CD8-positive, alpha-beta memory T cell (primary cell): ENCODE results near the gene INHBB. TPM values are rescaled to one million over a fixed set of nuclear protein-coding genes. Genes with fewer than 3 reads are reported as not detected.

Experiments used
- CTCF ChIA-PET: fragments of 350-600 bp; sonication (Branson Sonifier 250); formaldehyde crosslinking; loops from one replicate; lab custom pipeline; 2021; ENCODE audit warnings: antibody characterized with exemption; lab: Charles Lee
- POLR2A ChIA-PET: fragments of 350-600 bp; sonication (Branson Sonifier 250); formaldehyde crosslinking; loops from one replicate; lab custom pipeline; 2021; ENCODE audit warnings: antibody characterized with exemption; lab: Charles Lee
- DNase-seq, 5 donors: peaks; one replicate each; pipeline versions ENCODE4 v3.0.0 to v3.0.0-alpha.2; 2020 to 2022; ENCODE audit warnings: mixed read lengths in 1 of 5
- H3K27ac ChIP-seq: one replicate; pipeline ENCODE4 v1.7.0; 2013; ENCODE audit warnings: low read depth, mild to moderate bottlenecking, low read length, moderate library complexity
- H3K27me3 ChIP-seq: 2 replicates; pipeline ENCODE4 v1.7.0; 2013; ENCODE audit warnings: low read length, mild to moderate bottlenecking; ENCODE audit not compliant: insufficient read depth, poor library complexity, severe bottlenecking
- H3K36me3 ChIP-seq: 2 replicates; pipeline ENCODE4 v1.7.0; 2013; ENCODE audit warnings: mild to moderate bottlenecking, low read length, moderate library complexity; ENCODE audit not compliant: insufficient read depth
- H3K4me1 ChIP-seq: 2 replicates; pipeline ENCODE4 v1.7.0; 2013; ENCODE audit warnings: mild to moderate bottlenecking, low read length, moderate library complexity; ENCODE audit not compliant: insufficient read depth
- H3K4me3 ChIP-seq: 2 replicates; pipeline ENCODE4 v1.7.0; 2013; ENCODE audit warnings: mild to moderate bottlenecking, low read length
- H3K9me3 ChIP-seq: 2 replicates; pipeline ENCODE4 v1.7.0; 2013; ENCODE audit warnings: mild to moderate bottlenecking, low read length
- H3K27ac Mint-ChIP-seq, 8 donors: one replicate each; pipeline ENCODE4 v1.8.0; 2020 to 2021; ENCODE audit warnings: mixed read lengths in 8 of 8, mild to moderate bottlenecking in 6 of 8, inconsistent platforms in 3 of 8, moderate library complexity in 3 of 8
- H3K27me3 Mint-ChIP-seq, 2 donors: one replicate each; pipeline ENCODE4 v1.8.0; 2020 to 2021; ENCODE audit warnings: mixed read lengths in 2 of 2, mild to moderate bottlenecking in 1 of 2, moderate library complexity in 1 of 2
- H3K36me3 Mint-ChIP-seq, 3 donors: one replicate each; pipeline ENCODE4 v1.8.0; 2020 to 2021; ENCODE audit warnings: mixed read lengths in 3 of 3, inconsistent platforms in 1 of 3, mild to moderate bottlenecking in 1 of 3
- H3K4me1 Mint-ChIP-seq, 3 donors: one replicate each; pipeline ENCODE4 v1.8.0; 2020 to 2021; ENCODE audit warnings: mixed read lengths in 3 of 3, inconsistent platforms in 1 of 3, mild to moderate bottlenecking in 1 of 3
- H3K4me3 Mint-ChIP-seq, 7 donors: one replicate each; pipeline ENCODE4 v1.8.0; 2020 to 2021; ENCODE audit warnings: mixed read lengths in 7 of 7, mild to moderate bottlenecking in 6 of 7, moderate library complexity in 4 of 7, inconsistent platforms in 2 of 7
- H3K9me3 Mint-ChIP-seq, 5 donors: one replicate each; pipeline ENCODE4 v1.8.0; 2020 to 2022; ENCODE audit warnings: mixed read lengths in 5 of 5, mild to moderate bottlenecking in 3 of 5, moderate library complexity in 2 of 5, inconsistent platforms in 1 of 5
- polyA plus RNA-seq: library from polyadenylated mRNA; unstranded; fragments of 300-500 nt; fragmentation: Illumina TruSeq; gene quantifications from one replicate; pipeline ENCODE4 v1.2.3, GENCODE V29; 2021
- total RNA-seq, 2 experiments: library from RNA; stranded (reverse); gene quantifications; one replicate each; pipeline ENCODE4 v1.2.3, GENCODE V29; 2021

Gene INHBB
- total and polyA plus RNA-seq, 3 experiments from 2014 or later = not detected

DNA sequence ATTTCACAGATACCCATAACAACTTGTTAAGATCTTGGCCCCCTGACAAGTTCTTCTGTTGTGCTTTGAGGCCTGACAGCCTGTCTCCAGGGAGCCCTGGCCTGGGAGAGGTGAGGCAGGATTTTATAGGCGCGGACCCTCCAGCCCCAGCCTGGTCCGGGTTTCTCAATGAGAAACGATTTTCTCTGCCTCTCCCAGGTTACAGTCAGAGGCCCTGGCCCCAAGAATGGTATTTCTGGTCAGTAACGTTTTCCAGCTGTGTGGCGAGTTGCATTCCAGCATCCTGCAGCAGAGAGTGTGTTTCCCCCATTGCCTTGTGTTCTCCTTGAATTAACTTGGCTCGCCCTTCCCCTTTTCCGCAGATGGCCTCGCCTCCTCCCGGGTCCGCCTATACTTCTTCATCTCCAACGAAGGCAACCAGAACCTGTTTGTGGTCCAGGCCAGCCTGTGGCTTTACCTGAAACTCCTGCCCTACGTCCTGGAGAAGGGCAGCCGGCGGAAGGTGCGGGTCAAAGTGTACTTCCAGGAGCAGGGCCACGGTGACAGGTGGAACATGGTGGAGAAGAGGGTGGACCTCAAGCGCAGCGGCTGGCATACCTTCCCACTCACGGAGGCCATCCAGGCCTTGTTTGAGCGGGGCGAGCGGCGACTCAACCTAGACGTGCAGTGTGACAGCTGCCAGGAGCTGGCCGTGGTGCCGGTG, 3.0 kb downstream of the INHBB start:
- H3K27ac ChIP-seq = no peak overlapping the region

DNA sequence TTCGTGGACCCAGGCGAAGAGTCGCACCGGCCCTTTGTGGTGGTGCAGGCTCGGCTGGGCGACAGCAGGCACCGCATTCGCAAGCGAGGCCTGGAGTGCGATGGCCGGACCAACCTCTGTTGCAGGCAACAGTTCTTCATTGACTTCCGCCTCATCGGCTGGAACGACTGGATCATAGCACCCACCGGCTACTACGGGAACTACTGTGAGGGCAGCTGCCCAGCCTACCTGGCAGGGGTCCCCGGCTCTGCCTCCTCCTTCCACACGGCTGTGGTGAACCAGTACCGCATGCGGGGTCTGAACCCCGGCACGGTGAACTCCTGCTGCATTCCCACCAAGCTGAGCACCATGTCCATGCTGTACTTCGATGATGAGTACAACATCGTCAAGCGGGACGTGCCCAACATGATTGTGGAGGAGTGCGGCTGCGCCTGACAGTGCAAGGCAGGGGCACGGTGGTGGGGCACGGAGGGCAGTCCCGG, 3.5 kb downstream of the INHBB start:
- POLR2A ChIA-PET = no interaction called here
- H3K27ac ChIP-seq = no peak overlapping the region
- no peaks in the 10 kb centered on the region for H3K36me3 ChIP-seq
- Mint-ChIP-seq H3K9me3 (no peaks in the 10 kb centered on the region), H3K27ac (no peak overlapping the region), H3K36me3 (no peaks in the 10 kb centered on the region), H3K4me3 (no peak overlapping the region), H3K27me3 (peaks cover 25 to 51% of the 10 kb centered on the region in 2 donors), H3K4me1 (peaks cover 10 to 19% (median 13%) of the 10 kb centered on the region in 3 donors)
- no peaks in the 10 kb centered on the region for H3K9me3 ChIP-seq
- no peak for DNase-seq
- H3K4me3 ChIP-seq = no peak overlapping the region
- no peaks in the 10 kb centered on the region for H3K4me1 ChIP-seq
- no peaks in the 10 kb centered on the region for H3K27me3 ChIP-seq
- CTCF ChIA-PET = no interaction called here

More for the DNA sequence above, 3.0 kb downstream of the INHBB start:
- H3K27me3 ChIP-seq = peaks cover under 1% of the 10 kb centered on the region
- no peak for DNase-seq
- no peaks in the 10 kb centered on the region for H3K36me3 ChIP-seq
- H3K4me1 Mint-ChIP-seq = peaks cover 10 to 19% (median 13%) of the 10 kb centered on the region in 3 donors
- no peaks in the 10 kb centered on the region for H3K9me3 ChIP-seq
- no peaks in the 10 kb centered on the region for H3K36me3 Mint-ChIP-seq
- POLR2A ChIA-PET = no interaction called here
- peak overlapping the region in 4 of 7 donors; percentile 34 to 68 (median 46) for H3K4me3 Mint-ChIP-seq
- H3K4me3 ChIP-seq = no peak overlapping the region
- H3K9me3 Mint-ChIP-seq = no peaks in the 10 kb centered on the region
- CTCF ChIA-PET = interaction anchor here (0.7 kb wide), 1 partner anchor 322 kb away, joined by 3 read pairs; no protein-coding TSS in a partner anchor
- H3K27ac Mint-ChIP-seq = no peak overlapping the region
- peaks cover 2% of the 10 kb centered on the region for H3K4me1 ChIP-seq
- peaks cover 25 to 51% of the 10 kb centered on the region in 2 donors for H3K27me3 Mint-ChIP-seq

DNA sequence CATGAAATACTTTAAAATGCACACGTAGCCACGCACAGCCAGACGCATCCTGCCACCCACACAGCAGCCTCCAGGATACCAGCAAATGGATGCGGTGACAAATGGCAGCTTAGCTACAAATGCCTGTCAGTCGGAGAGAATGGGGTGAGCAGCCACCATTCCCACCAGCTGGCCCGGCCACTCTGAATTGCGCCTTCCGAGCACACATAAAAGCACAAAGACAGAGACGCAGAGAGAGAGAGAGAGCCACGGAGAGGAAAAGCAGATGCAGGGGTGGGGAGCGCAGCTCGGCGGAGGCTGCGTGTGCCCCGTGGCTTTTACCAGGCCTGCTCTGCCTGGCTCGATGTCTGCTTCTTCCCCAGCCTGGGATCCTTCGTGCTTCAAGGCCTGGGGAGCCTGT, 4.1 kb downstream of the INHBB start:
- Histone ChIP-seq H3K27ac (no peak overlapping the region), H3K9me3 (no peaks in the 10 kb centered on the region), H3K4me3 (no peak overlapping the region), H3K36me3 (no peaks in the 10 kb centered on the region), H3K27me3 (no peaks in the 10 kb centered on the region), H3K4me1 (no peaks in the 10 kb centered on the region)
- Mint-ChIP-seq H3K27ac (no peak overlapping the region), H3K4me3 (no peak overlapping the region), H3K27me3 (peaks cover 25 to 51% of the 10 kb centered on the region in 2 donors), H3K9me3 (no peaks in the 10 kb centered on the region), H3K4me1 (peaks cover 10 to 19% (median 13%) of the 10 kb centered on the region in 3 donors), H3K36me3 (no peaks in the 10 kb centered on the region)
- POLR2A ChIA-PET = no interaction called here
- CTCF ChIA-PET = no interaction called here
- DNase-seq = no peak

- H3K4me3 Mint-ChIP-seq = no peak overlapping the region
- peaks cover 10 to 19% (median 13%) of the 10 kb centered on the region in 3 donors for H3K4me1 Mint-ChIP-seq
- H3K4me3 ChIP-seq = no peak overlapping the region
- H3K36me3 ChIP-seq = no peaks in the 10 kb centered on the region
- H3K27me3 ChIP-seq = no peaks in the 10 kb centered on the region
- DNase-seq = no peak
- ChIA-PET POLR2A (no interaction called here), CTCF (no interaction called here)
- no peaks in the 10 kb centered on the region for H3K9me3 ChIP-seq
- H3K4me1 ChIP-seq = no peaks in the 10 kb centered on the region
- no peak overlapping the region for H3K27ac Mint-ChIP-seq
- no peak overlapping the region for H3K27ac ChIP-seq
- H3K36me3 Mint-ChIP-seq = no peaks in the 10 kb centered on the region
- peaks cover 25 to 51% of the 10 kb centered on the region in 2 donors for H3K27me3 Mint-ChIP-seq
- no peaks in the 10 kb centered on the region for H3K9me3 Mint-ChIP-seq
These were observed 4.9 kb downstream of the INHBB start for GRCh38 chr2:120350801-120351320.

GRCh38 chr2:120352696-120353590, 7.0 kb downstream of the INHBB start:
- H3K4me1 ChIP-seq = no peaks in the 10 kb centered on the region
- Mint-ChIP-seq H3K4me3 (no peak overlapping the region), H3K27me3 (peaks cover 14 to 40% of the 10 kb centered on the region in 2 donors), H3K27ac (peak overlapping the region in 1 of 8 donors; percentile 43), H3K36me3 (no peaks in the 10 kb centered on the region), H3K4me1 (peaks cover 0 to 6% (median 0%) of the 10 kb centered on the region in 3 donors), H3K9me3 (no peaks in the 10 kb centered on the region)
- H3K36me3 ChIP-seq = no peaks in the 10 kb centered on the region
- POLR2A ChIA-PET = no interaction called here
- H3K27me3 ChIP-seq = no peaks in the 10 kb centered on the region
- no peak overlapping the region for H3K4me3 ChIP-seq
- CTCF ChIA-PET = no interaction called here
- H3K27ac ChIP-seq = no peak overlapping the region
- no peaks in the 10 kb centered on the region for H3K9me3 ChIP-seq
- no peak for DNase-seq

DNA sequence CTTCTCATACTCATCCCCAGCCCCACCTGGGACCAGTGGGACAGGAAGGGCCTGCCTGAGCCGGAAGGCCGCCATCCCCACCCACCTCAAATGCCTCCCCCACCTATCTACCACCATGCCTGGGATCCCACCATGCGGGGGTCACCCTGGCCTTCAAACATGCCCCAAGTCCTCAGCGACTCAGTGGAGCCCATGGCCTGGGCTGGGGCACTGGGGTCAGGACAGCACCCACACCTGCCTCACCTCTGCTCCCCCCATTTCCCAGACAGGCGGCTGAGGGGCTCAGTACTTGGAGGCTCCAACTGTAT, 7.6 kb downstream of the INHBB start:
- no peak overlapping the region for H3K4me3 ChIP-seq
- no peaks in the 10 kb centered on the region for H3K36me3 Mint-ChIP-seq
- no peak for DNase-seq
- H3K27ac Mint-ChIP-seq = no peak overlapping the region
- no peaks in the 10 kb centered on the region for H3K4me1 ChIP-seq
- no peaks in the 10 kb centered on the region for H3K36me3 ChIP-seq
- H3K27me3 ChIP-seq = no peaks in the 10 kb centered on the region
- POLR2A ChIA-PET = no interaction called here
- no peaks in the 10 kb centered on the region for H3K9me3 Mint-ChIP-seq
- CTCF ChIA-PET = no interaction called here
- H3K9me3 ChIP-seq = no peaks in the 10 kb centered on the region
- no peak overlapping the region for H3K4me3 Mint-ChIP-seq
- peaks cover 0 to 2% (median 0%) of the 10 kb centered on the region in 3 donors for H3K4me1 Mint-ChIP-seq
- no peak overlapping the region for H3K27ac ChIP-seq
- H3K27me3 Mint-ChIP-seq = peaks cover 8 to 40% of the 10 kb centered on the region in 2 donors

DNA sequence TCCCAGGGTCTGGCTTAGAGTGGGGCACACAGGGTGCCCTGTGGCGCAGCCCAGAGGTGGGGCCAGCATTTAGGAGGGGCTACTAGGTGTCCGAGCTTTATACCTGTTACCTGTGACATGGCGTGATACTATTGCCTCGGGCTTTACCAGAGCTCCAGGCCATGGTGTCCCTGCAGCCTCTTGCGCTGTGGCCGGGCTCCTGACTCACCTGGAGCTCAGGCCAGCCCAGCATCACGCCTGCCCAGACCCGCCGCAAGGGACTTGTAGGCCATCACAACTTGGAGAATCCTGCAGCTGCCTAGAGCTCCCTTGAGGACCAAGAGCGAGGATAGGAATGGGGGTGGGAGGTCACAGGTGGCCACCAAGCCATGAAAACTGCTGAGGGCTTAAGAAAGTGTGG, 8.0 kb downstream of the INHBB start:
- H3K27me3 Mint-ChIP-seq = peaks cover 10 to 36% of the 10 kb centered on the region in 2 donors
- CTCF ChIA-PET = no interaction called here
- H3K27me3 ChIP-seq = no peaks in the 10 kb centered on the region

DNA sequence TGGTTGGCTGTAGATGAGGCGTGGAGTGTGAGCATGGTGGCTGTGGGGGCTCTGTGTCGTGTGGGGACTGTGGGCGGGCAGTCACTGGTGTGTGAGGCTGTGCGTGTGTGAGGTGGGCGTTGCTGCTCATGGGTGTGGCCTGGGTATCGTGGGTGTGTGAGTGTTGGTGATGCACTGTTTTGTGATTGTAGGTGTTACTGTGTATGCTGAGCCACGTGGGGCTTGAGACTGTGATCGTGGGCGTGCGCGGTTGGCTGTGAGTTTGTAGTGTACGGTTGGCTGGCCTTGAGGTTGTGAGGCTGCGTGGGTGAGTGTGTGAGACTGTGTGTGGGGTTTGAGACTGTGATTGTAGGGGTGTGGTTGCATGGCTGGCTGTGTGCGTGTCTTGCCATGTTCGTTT, 8.5 kb downstream of the INHBB start:
- DNase-seq = no peak
- no peak overlapping the region for H3K4me3 Mint-ChIP-seq
- no peak overlapping the region for H3K27ac Mint-ChIP-seq

More for the DNA sequence above, 8.0 kb downstream of the INHBB start:
- POLR2A ChIA-PET = no interaction called here
- Mint-ChIP-seq H3K27ac (no peak overlapping the region), H3K36me3 (no peaks in the 10 kb centered on the region), H3K9me3 (no peaks in the 10 kb centered on the region), H3K4me1 (no peaks in the 10 kb centered on the region), H3K4me3 (no peak overlapping the region)
- Histone ChIP-seq H3K36me3 (no peaks in the 10 kb centered on the region), H3K4me1 (no peaks in the 10 kb centered on the region), H3K9me3 (no peaks in the 10 kb centered on the region), H3K4me3 (no peak overlapping the region), H3K27ac (no peak overlapping the region)
- no peak for DNase-seq

More for the DNA sequence above, 8.5 kb downstream of the INHBB start:
- no peak overlapping the region for H3K4me3 ChIP-seq
- H3K36me3 ChIP-seq = no peaks in the 10 kb centered on the region
- H3K9me3 Mint-ChIP-seq = no peaks in the 10 kb centered on the region
- no peaks in the 10 kb centered on the region for H3K27me3 ChIP-seq
- H3K27ac ChIP-seq = no peak overlapping the region
- POLR2A ChIA-PET = no interaction called here
- no peaks in the 10 kb centered on the region for H3K9me3 ChIP-seq
- CTCF ChIA-PET = no interaction called here
- no peaks in the 10 kb centered on the region for H3K36me3 Mint-ChIP-seq
- peaks cover 11 to 33% of the 10 kb centered on the region in 2 donors for H3K27me3 Mint-ChIP-seq
- no peaks in the 10 kb centered on the region for H3K4me1 ChIP-seq
- no peaks in the 10 kb centered on the region for H3K4me1 Mint-ChIP-seq
